Erythroblast (primary cell): Measurements from ENCODE around the gene HUNK.
A peak's percentile ranks its signal among the peaks of the same experiment; 100 is the strongest.

Source experiments
- DNase-seq, 2 experiments: peaks; one replicate each; lab custom pipeline; 2025; lab: John Stamatoyannopoulos, UW
- GATA1 ChIP-seq: IDR thresholded peaks from 2 replicates; pipeline ENCODE4 v1.6.1; 2011; ENCODE audit warnings: low read depth, mild to moderate bottlenecking, control low read depth, low read length, moderate library complexity
- POLR2A ChIP-seq: IDR thresholded peaks from 2 replicates; pipeline ENCODE4 v1.6.1; 2011; ENCODE audit warnings: mild to moderate bottlenecking, low read length

Gene HUNK

GRCh38 chr21:31872452-31873274 lies at the start of gene HUNK:
HUNK (plus strand) TSS chr21:31873020; CDS start chr21:31873675, 655 bp downstream.
- DNase-seq = peak in 1 of 2 experiments; percentile 10
- TF ChIP-seq GATA1 (no peak), POLR2A (no peak)

- DNase-seq = no peak
- TF ChIP-seq POLR2A (no peak), GATA1 (no peak)
Observed at GRCh38 chr21:31829736-31830472, 42.9 kb upstream of the HUNK start.

DNA sequence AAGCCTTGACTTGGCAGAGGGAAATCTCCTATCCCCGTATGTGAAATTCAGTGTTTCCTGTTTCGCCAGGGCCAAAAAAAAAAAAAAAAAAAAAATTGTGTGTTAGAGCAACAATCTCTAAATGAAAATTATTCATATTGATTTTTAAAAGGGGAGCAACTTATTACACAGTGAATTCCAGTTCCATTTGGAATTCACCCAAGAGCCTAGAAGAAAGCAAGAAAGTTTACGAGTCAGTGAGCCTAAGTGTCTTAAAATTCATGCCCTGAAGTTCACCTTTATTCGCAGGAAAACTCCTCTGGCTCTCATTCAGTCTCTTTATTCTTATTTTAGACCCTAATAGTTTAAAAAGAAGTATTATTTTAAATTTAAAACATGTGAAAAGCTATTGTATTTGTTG lies 42.1 kb upstream of the HUNK start:
- DNase-seq = no peak
- TF ChIP-seq GATA1 = no peak
- TF ChIP-seq POLR2A = no peak

DNA sequence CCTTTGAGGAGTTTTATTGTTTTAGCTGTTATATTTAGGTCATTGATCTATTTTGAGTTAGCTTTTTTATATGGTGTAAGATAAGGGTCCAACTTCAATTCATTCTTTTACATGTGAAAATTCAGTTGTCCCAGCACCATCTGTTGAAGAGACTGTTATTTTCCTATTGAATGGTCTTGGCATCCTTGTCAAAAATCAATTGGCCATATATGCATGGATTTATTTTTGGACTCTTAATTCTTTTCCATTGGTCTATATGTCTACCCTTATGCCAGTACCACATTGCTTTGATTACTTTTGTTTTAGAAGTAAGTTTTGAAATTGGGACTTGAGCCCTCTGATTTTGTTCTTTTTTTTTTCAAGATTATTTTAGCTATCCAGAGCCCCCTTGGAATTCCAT lies 35.8 kb upstream of the HUNK start:
- DNase-seq = no peak
- no peak for TF ChIP-seq POLR2A
- no peak for TF ChIP-seq GATA1

DNA sequence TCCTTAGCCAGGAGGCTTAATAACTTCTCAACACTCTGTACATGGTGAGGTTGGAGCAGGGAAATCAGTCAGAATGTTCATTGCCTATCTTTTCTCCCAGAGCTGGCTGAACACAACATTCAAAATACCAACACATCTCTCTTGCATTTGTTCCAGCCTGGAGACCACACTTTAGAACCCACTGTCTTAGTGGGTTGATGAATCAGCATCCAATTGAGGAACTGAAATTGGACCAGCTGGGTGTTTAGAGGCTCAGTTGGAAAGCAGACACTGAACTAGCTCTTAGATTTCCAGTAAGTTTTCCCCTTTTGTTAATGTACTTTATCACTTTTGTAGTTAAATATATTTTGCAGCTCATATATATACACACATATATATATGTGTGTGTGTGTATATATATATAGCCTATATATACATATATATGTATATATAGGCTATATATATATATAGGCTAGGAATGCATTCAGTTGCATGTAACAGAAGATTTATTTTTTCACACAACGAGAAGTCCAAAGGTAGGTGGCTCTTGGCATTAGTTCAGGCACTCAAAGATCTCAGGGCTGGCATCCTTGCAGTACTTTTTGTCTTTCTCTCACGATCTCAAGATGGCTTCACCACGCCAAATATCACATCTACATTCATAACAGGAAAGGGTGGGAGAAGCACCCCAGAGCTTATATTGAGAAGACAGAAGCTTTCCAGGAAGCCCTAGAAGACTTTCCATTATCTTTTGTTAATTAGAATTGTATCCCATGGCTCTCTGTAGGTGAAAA lies 35.0 kb upstream of the HUNK start:
- DNase-seq = no peak
- TF ChIP-seq GATA1 = no peak

GRCh38 chr21:31838586-31839355 lies 34.0 kb upstream of the HUNK start:
- DNase-seq = no peak
- no peak for TF ChIP-seq GATA1
- TF ChIP-seq POLR2A = no peak

DNA sequence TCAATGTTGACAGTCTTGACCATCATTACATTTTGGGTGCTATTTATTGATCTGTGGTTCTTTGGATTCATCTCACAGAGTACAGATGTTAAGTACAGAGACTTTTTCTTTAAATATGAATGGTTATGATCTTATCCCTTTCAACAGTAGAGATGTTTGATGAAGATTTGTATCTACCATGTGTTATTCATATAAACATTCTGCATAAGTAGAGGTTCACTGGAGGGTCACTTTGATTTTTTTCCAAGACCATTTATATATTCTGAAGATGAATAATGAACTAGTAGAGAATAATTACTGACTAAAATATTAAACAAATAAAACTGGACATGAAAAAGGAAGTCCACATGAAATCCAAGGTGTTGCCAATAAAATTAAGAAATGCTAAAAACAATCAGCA lies 28.6 kb upstream of the HUNK start:
- TF ChIP-seq GATA1 (no peak), POLR2A (no peak)
- DNase-seq = no peak

DNA sequence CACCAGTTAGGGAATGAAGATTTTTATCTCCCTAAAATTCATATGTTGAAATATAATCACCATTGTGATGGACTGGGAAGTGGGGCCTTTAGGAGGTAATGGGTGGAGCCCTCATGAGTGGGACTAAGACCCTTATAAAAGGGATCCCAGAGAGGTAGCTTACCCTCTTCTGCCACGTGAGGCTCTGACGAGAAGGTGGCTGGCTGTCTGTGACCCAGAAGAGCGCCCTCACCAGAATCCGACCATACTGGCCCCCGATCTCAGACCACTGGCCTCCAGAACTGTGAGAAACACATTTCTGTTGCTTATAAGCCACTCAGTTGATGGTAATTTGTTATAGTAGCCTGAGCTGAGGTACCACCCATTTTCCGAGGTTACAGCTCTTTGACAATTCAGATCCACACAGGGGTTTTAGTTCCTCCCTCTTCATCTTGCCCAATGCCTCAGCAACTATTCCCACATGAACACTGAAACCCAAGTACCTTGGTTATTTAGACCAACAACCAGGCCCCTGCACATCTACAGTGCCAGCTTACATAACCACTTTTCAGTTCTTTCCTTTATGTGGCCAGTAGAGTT lies 27.6 kb upstream of the HUNK start:
- no peak for TF ChIP-seq POLR2A
- no peak for TF ChIP-seq GATA1
- no peak for DNase-seq

DNA sequence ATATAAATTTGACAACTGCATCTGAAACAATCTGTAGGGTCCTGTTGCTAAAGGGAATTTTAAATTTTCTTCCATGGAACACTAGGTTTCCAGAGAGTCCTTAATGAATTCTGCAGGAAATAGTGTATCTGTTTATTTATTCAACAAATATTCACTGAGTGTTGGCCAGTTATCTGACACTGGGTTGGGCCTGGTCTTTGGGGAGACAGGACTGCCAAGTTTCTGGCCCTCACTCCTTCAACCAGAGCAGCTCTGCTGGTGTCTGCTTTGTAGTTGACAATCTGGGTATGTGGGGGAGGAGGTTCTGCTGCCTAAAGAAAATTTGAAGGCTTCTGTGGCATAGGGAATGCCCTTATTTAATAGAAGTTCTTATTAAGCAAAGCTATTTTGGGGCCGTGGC lies 26.1 kb upstream of the HUNK start:
- no peak for TF ChIP-seq GATA1
- TF ChIP-seq POLR2A = no peak

DNA sequence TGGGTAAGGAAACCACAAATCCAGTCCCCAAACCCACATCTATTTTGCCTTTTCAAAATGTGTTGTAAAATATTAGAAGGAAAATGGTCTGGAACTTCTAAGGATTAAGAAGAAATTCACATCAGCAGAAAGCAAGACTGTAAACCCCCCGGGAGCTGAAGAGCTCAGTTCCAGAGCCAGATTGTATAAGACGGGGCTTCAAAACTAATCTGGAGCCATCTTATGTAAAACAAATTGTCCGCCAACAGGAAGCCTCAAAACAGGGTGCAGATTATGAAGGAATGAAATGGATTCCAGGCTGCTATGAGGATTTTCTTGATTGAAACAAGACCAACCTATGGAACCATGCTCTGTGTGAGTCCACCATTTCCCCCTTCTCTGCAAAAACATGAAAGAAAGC lies 25.1 kb upstream of the HUNK start:
- no peak for TF ChIP-seq POLR2A
- no peak for TF ChIP-seq GATA1
- no peak for DNase-seq

More for the DNA sequence above, 26.1 kb upstream of the HUNK start:
- no peak for DNase-seq

GRCh38 chr21:31848326-31848985 lies 24.4 kb upstream of the HUNK start:
- no peak for TF ChIP-seq POLR2A
- TF ChIP-seq GATA1 = no peak

GRCh38 chr21:31850886-31851285 lies 21.9 kb upstream of the HUNK start:
- TF ChIP-seq POLR2A = no peak
- no peak for TF ChIP-seq GATA1
- no peak for DNase-seq

More at GRCh38 chr21:31848326-31848985, 24.4 kb upstream of the HUNK start:
- no peak for DNase-seq
